ENCODE results near the gene ADGRG7.

ADGRG7 gene

GRCh38 chr3:100681496-100681895 is 72.1 kb downstream of the ADGRG7 start:
- TF ChIP-seq, protein P1, sequence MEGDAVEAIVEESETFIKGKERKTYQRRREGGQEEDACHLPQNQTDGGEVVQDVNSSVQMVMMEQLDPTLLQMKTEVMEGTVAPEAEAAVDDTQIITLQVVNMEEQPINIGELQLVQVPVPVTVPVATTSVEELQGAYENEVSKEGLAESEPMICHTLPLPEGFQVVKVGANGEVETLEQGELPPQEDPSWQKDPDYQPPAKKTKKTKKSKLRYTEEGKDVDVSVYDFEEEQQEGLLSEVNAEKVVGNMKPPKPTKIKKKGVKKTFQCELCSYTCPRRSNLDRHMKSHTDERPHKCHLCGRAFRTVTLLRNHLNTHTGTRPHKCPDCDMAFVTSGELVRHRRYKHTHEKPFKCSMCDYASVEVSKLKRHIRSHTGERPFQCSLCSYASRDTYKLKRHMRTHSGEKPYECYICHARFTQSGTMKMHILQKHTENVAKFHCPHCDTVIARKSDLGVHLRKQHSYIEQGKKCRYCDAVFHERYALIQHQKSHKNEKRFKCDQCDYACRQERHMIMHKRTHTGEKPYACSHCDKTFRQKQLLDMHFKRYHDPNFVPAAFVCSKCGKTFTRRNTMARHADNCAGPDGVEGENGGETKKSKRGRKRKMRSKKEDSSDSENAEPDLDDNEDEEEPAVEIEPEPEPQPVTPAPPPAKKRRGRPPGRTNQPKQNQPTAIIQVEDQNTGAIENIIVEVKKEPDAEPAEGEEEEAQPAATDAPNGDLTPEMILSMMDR (IDR thresholded peaks at IDR 0.05) = no peak
- TF ChIP-seq ZFX (IDR thresholded peaks at IDR 0.05; ENCODE audit: borderline replicate concordance) = no peak
- H3K27ac ChIP-seq = no peak overlapping the region

- H3K27ac ChIP-seq = no peak overlapping the region
- TF ChIP-seq, protein P1 (IDR thresholded peaks at IDR 0.05) = no peak
- TF ChIP-seq ZFX (IDR thresholded peaks at IDR 0.05; ENCODE audit: borderline replicate concordance) = no peak
Measured at GRCh38 chr3:100682056-100682853, 72.9 kb downstream of the ADGRG7 start.

DNA sequence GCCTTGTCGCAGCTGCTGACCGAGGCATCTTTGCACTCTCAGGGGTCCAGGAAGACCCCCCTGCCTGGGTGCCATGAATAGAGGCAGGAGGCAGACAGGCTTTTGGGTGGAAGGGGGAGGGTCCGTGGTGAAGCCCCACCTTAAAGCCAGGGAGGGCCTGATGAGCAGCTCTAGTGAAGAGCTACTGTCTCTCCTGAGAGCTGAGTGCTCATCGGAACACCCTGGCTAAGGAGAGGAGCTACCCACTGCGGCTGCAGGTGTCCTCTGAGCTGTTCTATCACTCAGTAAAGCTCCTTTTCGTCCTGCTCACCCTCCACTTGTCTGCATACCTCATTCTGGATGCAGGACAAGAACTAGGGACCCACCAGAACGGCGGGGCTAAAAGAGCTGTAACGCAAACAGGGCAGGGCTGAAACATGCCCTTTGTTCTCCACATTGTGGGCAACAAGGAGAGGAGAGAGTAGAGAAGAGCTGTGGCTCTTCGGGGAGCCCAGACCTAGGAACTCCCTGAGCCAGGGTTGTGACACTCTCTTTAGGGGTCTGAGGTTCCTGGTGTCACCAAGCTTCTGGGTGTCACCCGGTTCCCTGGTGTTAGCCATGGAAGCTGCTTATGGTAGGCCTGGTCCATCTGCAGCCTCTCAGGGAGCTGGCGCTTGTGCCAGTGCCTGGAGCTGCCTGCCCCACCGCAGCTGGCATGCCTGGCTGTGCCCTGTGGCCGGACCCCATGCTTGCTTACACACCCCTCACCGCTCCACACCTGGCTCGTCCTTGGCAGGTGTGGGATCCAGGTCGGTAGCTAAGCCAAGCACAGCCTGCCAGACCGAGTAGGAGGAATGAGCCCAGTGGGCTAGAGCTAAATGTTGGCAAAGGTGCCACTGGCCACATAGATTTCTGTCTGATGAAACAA is 73.7 kb downstream of the ADGRG7 start:
- TF ChIP-seq, protein P1 (IDR thresholded peaks at IDR 0.05) = no peak
- TF ChIP-seq ZFX (IDR thresholded peaks at IDR 0.05; ENCODE audit: borderline replicate concordance) = no peak
- no peak overlapping the region for H3K27ac ChIP-seq

GRCh38 chr3:100693225-100693624 is 83.8 kb downstream of the ADGRG7 start:
- H3K27ac ChIP-seq = no peak overlapping the region
- TF ChIP-seq ZFX (IDR thresholded peaks at IDR 0.05; ENCODE audit: borderline replicate concordance) = no peak
- TF ChIP-seq, protein P1 (IDR thresholded peaks at IDR 0.05) = no peak

GRCh38 chr3:100695696-100696095 is 86.3 kb downstream of the ADGRG7 start:
- TF ChIP-seq ZFX (IDR thresholded peaks at IDR 0.05; ENCODE audit: borderline replicate concordance) = no peak
- TF ChIP-seq, protein P1 (IDR thresholded peaks at IDR 0.05) = no peak
- H3K27ac ChIP-seq = no peak overlapping the region

GRCh38 chr3:100696161-100696560 is 86.8 kb downstream of the ADGRG7 start:
- TF ChIP-seq ZFX (IDR thresholded peaks at IDR 0.05; ENCODE audit: borderline replicate concordance) = no peak
- TF ChIP-seq, protein P1 (IDR thresholded peaks at IDR 0.05) = no peak
- no peak overlapping the region for H3K27ac ChIP-seq
